Right ventricle myocardium superior (tissue), 1 donor: ENCODE data around the gene SLC45A2. TPM values are rescaled to one million over a fixed set of nuclear protein-coding genes. Genes with fewer than 3 reads are reported as not detected.
"Not testable (repeated sequence)": the region's sequence is repeated elsewhere in the genome, so short reads cannot be mapped to it uniquely, and the experiment has no call there.

Experiments
- ATAC-seq: fragments of 200-7000 bp; cut with Tn5 transposase; one replicate; pipeline ENCODE4 v1.9.1; 2020; ENCODE audit warnings: mild to moderate bottlenecking; ENCODE audit not compliant: poor library complexity
- DNase-seq: peaks from one replicate; pipeline ENCODE4 v3.0.0-alpha.2; 2020
- intact Hi-C: fragments of 100-400 bp; cut with DNase I; formaldehyde crosslinking; loops from one replicate; pipeline ENCODE4 v1.11.2; 2022
- total RNA-seq: library from RNA; stranded (reverse); fragmentation: NEBNext Ultra II Directional; extraction: Animal tissue kit (Norgen Biotek cat#: 25700); gene quantifications from one replicate; pipeline ENCODE4 v1.2.1, GENCODE V29; 2021
- donor health status: DM: no; HTN: yes; CAD: no; lungs with severe emphysema.

SLC45A2 gene
- total RNA-seq, 1 donor from 2014 or later = not detected

DNA sequence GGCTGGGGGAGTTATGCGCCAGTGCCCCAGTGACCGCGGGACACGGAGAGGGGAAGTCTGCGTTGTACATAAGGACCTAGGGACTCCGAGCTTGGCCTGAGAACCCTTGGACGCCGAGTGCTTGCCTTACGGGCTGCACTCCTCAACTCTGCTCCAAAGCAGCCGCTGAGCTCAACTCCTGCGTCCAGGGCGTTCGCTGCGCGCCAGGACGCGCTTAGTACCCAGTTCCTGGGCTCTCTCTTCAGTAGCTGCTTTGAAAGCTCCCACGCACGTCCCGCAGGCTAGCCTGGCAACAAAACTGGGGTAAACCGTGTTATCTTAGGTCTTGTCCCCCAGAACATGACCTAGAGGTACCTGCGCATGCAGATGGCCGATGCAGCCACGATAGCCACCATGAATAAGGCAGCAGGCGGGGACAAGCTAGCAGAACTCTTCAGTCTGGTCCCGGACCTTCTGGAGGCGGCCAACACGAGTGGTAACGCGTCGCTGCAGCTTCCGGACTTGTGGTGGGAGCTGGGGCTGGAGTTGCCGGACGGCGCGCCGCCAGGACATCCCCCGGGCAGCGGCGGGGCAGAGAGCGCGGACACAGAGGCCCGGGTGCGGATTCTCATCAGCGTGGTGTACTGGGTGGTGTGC is 48.0 kb downstream of the SLC45A2 start, which contains the start of gene RXFP3:
Gene RXFP3, plus strand, starts transcription at position 6 of the 636 bp plus-strand sequence. Its CDS starts 355 bp downstream, at position 361.
- ATAC-seq = peak; percentile 50

GRCh38 chr5:33936004-33936380 is 48.5 kb downstream of the SLC45A2 start:
- DNase-seq = peak; percentile 67
- intact Hi-C loops = no loop called here
- peak; percentile 96 for ATAC-seq

More for the DNA sequence above, 48.0 kb downstream of the SLC45A2 start, which contains the start of gene RXFP3:
- intact Hi-C loops = no loop called here
- no peak for DNase-seq

DNA sequence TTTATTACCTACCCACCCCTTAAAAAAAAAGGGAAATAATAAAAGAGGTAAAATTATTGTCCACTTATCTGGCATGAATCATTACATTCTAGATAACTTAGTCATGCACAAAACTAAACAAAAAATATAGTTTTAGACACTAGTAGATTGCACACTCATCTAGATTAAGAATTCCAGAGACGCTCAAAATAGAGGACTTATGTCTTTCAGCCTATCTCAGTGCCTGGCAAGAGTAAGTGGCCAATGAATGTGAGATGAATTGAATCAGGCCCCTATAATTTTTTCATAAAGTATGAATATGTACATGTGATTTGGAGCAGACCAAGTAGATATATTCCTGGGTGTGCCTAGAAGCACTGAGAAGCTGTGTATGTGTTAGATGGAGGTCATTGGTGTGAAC is 50.3 kb downstream of the SLC45A2 start:
- ATAC-seq = no peak
- no peak for DNase-seq
- intact Hi-C loops = loop anchor here (5.0 kb wide), 1 partner anchor 502 kb away; no protein-coding TSS in a partner anchor

GRCh38 chr5:33933723-33934169 is 50.7 kb downstream of the SLC45A2 start:
- intact Hi-C loops = loop anchor here (5.0 kb wide), 1 partner anchor 501 kb away; no protein-coding TSS in a partner anchor
- DNase-seq (no peak), ATAC-seq (no peak)

DNA sequence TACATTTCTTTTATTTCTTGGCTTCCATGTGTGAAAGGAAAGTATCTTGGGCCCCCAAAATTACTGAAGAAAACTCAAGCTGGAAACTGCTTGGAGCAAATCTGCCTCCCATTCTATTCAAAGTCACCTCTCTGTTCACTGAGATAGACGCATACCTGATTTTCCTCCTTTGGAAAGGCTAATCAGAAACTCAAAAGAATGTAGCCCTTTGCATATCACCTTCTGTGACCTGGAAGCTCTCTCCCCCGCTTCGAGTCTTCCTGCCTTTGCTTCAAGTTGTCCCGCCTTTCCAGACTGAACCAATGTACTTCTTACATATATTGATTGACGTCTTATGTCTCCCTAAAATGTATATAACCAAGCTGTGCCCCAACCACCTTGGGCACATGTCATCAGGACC is 53.4 kb downstream of the SLC45A2 start:
- intact Hi-C loops = loop anchor here (5.0 kb wide), 1 partner anchor 499 kb away; no protein-coding TSS in a partner anchor
- DNase-seq (no peak), ATAC-seq (no peak)

DNA sequence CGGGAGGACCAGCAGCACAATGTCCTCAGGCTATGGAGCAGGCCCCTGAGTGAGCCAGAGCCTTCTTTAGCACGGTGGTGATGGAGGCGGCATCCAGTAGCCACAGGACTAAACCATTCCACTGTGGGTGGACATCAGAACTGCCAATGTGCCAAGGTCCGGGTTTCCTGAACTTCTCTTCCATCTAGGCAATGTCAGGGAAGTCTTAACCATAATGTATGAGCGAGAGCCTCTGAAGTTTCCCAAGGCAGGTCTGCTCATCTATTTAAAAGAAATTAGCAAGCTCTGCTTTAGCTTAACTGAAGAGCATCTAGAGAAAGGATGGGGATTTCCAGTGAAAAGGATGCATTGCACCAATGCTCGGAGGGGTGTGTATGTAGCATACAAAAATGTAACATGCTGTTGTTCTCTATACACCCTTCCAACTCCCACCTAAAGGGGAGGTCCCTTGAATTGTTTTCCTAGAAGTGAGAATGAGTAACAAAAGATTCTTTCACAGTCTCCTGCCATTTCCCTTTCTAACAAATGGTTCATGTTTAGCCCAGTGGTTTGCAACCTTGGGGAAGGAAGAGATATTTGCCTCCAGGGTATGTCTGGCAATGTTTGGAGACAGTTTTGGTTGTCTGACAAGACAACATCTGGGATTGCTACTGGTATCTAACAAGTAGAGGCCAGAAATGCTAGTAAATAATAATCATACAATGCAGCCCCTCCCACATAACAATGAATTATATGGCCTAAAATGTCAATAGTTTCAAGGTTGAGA is 54.4 kb downstream of the SLC45A2 start:
- ATAC-seq (no peak), DNase-seq (no peak)

GRCh38 chr5:33928283-33928682 is 56.2 kb downstream of the SLC45A2 start:
- ATAC-seq = no peak
- no peak for DNase-seq
- intact Hi-C loops = no loop called here

More for the DNA sequence above, 54.4 kb downstream of the SLC45A2 start:
- intact Hi-C loops = loop anchor here (5.0 kb wide), 1 partner anchor 498 kb away; no protein-coding TSS in a partner anchor

GRCh38 chr5:33927685-33928084 is 56.8 kb downstream of the SLC45A2 start:
- no peak for ATAC-seq
- intact Hi-C loops = no loop called here

GRCh38 chr5:33925278-33925677 is 59.2 kb downstream of the SLC45A2 start:
- DNase-seq (no peak), ATAC-seq (no peak)
- intact Hi-C loops = no loop called here

More at GRCh38 chr5:33927685-33928084, 56.8 kb downstream of the SLC45A2 start:
- no peak for DNase-seq

DNA sequence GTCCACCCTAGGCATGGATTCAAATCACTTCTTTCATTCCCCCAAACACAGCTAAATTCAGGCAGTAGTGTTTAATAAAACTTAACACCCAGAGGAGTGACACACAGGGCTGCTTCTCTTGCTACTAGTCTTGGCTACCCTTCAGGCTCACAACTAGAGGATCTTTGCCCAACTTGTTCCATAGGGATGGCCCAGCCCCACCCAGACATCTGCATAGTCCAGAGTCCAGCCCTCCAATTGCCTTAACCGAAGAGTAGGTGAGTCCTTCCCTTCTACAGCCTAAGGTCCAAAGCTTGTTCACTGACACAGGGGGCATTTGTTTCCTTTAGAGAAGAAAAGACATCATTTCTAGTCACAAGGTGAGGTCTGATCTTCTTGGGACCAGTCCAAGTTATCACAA is 63.5 kb downstream of the SLC45A2 start:
- DNase-seq (no peak), ATAC-seq (no peak)

GRCh38 chr5:33914844-33915243 is 69.6 kb downstream of the SLC45A2 start:
- ATAC-seq, DNase-seq, intact Hi-C loops: not testable (repeated sequence)

More for the DNA sequence above, 63.5 kb downstream of the SLC45A2 start:
- intact Hi-C loops = no loop called here

DNA sequence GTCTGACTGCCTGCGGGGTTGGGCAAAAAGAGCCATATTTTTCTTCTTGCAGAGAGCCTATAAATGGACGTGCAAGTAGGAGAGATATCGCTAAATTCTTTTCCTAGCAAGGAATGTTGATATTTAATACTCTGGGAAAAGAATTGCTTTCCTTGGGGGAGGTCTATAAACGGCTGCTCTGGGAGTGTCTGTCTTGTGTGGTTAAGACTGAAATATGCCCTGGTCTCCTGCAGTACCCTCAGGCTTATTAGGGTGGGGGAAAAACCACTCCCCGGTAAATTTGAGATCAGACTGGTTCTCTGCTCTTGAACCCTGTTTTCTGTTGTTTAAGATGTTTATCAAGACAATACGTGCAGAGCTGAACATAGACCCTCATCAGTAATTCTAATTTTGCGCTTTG is 78.2 kb downstream of the SLC45A2 start:
- intact Hi-C loops, ATAC-seq, DNase-seq: not testable (repeated sequence)

DNA sequence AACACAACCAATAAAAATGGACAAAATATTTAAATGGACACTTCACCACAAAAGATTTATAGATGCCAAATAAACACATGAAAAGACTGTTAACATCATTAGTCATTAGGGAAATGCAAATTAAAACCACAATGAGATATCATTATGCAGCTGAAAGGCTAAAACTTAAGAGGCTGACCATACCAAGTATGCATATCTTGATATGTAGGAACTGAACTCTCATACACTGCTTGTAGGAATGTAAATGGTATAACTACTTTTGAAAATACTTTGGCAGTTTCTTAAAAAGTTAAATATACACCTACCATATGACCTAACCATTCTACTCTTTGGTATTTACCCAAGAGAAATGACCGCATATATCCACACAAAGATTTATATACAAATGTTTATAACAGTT is 79.1 kb downstream of the SLC45A2 start:
- no peak for ATAC-seq
- no peak for DNase-seq
- intact Hi-C loops = no loop called here

- DNase-seq (no peak), ATAC-seq (no peak)
- intact Hi-C loops = no loop called here
Observed at GRCh38 chr5:33903118-33903517, 81.4 kb downstream of the SLC45A2 start.

DNA sequence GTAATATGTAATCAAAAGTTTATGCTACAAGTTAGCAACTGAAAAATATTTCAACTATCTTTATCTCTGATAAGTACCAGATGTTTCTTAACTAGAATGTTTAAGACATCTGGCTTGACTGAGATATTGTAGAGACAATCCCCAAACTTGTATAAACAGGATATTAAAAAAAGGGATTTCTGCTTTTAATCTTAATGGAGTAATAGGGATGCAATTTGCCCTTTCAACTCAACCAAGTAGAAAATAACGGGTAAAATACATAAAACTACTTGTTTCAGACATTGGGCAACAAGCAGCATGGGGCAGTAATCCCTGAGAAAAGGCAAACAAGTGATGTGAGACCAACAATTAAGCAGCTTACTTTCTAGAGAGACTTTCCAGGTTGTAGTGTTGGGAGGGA is 83.3 kb downstream of the SLC45A2 start:
- intact Hi-C loops = no loop called here
- no peak for ATAC-seq

More for the DNA sequence above, 83.3 kb downstream of the SLC45A2 start:
- no peak for DNase-seq

Other genes starting within 250 kb of the SLC45A2 start
- 1.7 TPM for gene ADAMTS12, start 92.7 kb downstream of the SLC45A2 start, total RNA-seq
- not detected for gene RXFP3, start 48.3 kb downstream of the SLC45A2 start, total RNA-seq
- gene AMACR, start 23.4 kb upstream of the SLC45A2 start, total RNA-seq = 5.5 TPM
- gene C1QTNF3, start 58.5 kb upstream of the SLC45A2 start, total RNA-seq = 0.70 TPM